GM19035 (cell line): ENCODE measurements around the gene B3GLCT.

Experiments
- ATAC-seq: cut with Tn5 transposase; IDR thresholded peaks from one replicate; pipeline ENCODE4 v1.9.1; 2021; ENCODE audit not compliant: unreplicated experiment

Gene B3GLCT

GRCh38 chr13:31267126-31267784, 67.5 kb downstream of the B3GLCT start:
- no peak for ATAC-seq

- no peak for ATAC-seq
Measured at GRCh38 chr13:31274390-31274789, 74.6 kb downstream of the B3GLCT start.

DNA sequence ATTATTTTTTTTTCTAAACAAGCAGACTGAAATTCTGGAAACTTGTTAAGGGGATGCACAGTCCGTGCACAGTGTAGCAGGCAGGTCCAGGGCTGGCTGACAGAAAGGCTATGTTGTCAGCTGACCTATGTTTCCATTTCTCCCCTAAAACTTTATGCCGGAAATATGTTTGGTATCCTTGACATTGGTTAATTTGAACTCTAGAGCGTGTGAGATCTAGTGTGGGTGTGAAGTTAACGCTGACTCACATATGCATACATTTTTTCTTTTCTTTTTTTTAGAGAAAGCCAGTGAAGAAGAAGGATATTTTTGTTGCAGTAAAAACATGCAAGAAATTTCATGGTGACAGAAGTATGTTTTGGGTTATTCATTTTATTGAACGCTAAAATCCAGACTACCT, 76.6 kb downstream of the B3GLCT start:
- ATAC-seq: no peak

- no peak for ATAC-seq
Measured at GRCh38 chr13:31278869-31279268, 79.1 kb downstream of the B3GLCT start.

DNA sequence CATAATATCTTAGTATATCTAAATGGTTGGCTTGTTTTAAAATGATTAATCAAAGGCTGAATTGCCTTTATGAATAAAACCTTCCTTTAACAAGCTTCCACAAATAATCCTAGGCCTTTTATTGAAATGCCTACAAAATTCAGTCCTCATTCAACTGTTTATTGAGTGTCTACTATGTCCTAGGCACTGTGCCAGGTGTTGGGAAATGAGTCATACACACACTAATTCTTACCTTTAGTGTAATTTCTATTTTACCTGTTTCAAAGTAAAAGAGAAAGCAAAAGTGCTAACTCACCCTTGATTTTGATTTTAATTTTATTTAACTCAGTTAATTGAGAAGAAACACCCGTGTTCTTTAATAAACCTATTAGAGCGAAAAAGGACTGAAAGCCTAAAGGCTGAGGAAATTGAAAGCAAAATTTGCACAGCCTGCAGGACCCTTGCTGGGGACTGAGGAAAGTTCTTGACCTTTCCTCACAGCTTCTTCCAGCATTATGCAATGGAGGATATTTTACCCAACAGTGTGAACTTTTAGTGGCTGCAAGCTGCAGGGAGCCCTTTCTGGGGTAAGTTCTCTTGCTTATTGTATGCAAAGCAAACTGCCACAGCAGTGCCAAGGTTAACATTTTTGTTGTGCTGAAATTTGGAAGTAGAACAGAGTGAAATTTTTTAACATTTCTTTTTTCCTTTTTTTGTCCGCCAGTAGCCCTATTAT, 83.1 kb downstream of the B3GLCT start:
- ATAC-seq: no peak

- no peak for ATAC-seq
Measured at GRCh38 chr13:31286930-31287329, 87.2 kb downstream of the B3GLCT start.

DNA sequence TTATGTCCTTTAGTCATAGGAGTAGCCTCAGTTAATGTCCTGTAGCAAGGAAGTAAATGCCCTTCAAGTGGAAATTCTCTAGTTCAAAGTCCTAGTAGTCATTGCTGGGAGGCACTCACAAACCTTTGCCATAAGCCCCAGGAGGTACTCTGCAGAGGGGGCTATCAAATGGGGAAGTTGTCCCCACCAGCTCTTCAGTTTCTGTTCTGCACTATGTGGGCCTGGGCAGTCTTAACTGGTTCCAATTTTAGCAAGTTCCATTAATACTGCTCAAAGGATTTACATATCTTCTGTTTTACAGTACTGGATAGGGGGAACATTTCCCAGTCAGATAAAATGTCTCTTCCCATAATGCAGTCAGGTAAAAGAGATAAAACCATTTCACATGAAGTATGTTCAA, 101.3 kb downstream of the B3GLCT start:
- no peak for ATAC-seq

DNA sequence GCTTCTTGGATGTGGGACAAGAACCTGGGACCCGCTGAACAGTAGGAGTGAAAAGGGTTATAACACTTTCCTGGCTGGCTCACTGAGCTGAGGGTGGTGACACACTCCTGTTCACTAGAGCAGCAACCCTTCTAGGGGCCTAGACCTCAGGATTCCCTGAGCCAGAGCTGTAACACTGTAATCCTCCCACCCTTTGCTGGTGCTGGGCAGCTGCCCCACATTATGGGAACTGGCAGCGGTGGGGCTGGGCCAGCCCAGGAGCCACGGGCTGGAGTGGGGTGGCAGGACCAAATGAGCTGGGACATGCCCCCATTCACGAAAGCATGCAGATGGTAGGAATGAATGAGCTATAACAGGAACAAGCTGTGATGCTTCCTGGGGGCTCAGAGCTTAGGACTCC, 110.6 kb downstream of the B3GLCT start:
- ATAC-seq: no peak

DNA sequence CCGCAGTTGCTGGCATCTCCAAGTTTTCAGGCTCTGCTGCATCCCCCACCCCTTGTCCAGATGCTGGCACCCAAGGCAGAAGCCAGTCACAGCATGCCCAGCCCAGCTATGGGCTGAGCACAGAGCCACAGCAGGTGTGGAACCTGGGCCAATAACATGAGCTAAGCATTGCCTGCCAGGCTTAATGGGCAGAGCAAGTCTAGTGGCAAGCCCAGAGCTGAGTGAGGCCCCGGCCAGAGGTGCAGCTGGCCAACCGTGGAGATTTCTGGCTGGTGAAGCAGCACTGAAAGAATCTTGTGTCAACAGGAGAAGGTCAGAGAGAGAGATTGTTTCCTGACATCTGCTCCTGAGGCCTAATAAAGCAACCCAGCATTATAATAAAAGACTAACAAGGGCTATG, 111.0 kb downstream of the B3GLCT start:
- no peak for ATAC-seq

DNA sequence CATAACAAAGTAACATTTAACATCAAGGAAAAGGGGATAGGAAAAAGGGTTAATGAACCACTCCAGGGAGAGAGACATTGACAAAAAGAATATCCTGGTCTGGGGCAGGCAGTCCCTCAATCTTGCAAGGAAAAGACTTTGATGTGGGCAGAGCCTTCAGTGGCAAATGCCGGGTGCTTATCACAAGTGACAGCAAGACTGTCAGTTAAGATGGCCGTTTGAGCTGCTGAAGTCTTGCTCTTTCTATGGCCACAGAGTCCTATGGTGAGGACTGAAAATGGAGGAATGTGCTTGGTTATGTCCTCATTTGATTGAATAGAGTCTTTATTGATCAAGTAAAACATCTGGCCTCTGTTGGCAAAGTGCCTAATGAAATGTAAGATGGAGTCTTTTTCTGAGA, 112.1 kb downstream of the B3GLCT start:
- ATAC-seq: no peak

GRCh38 chr13:31314961-31315360, 115.2 kb downstream of the B3GLCT start:
- no peak for ATAC-seq

GRCh38 chr13:31320946-31321345, 121.2 kb downstream of the B3GLCT start:
- ATAC-seq: no peak

- ATAC-seq: no peak
Measured at GRCh38 chr13:31321457-31321856, 121.7 kb downstream of the B3GLCT start.

DNA sequence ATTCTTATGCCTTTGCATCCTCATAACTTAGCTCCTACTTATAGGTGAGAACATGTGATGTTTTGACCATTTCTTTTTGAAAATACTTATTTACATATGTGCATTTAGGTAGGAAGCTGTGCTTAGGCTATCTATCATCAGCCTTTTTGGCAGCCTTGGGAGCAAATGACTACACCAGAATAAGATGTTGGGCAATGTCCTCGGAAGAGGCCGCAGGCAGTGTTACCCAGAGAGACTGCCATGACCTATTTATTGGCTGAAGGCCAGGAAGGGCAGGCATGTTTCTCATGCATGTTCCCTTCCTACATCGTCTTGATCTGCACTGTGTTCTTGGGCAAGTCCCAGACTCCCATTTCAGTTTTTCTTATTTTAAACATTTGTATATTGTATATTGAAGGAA, 122.3 kb downstream of the B3GLCT start:
- no peak for ATAC-seq

GRCh38 chr13:31322702-31323405, 123.1 kb downstream of the B3GLCT start:
- no peak for ATAC-seq

DNA sequence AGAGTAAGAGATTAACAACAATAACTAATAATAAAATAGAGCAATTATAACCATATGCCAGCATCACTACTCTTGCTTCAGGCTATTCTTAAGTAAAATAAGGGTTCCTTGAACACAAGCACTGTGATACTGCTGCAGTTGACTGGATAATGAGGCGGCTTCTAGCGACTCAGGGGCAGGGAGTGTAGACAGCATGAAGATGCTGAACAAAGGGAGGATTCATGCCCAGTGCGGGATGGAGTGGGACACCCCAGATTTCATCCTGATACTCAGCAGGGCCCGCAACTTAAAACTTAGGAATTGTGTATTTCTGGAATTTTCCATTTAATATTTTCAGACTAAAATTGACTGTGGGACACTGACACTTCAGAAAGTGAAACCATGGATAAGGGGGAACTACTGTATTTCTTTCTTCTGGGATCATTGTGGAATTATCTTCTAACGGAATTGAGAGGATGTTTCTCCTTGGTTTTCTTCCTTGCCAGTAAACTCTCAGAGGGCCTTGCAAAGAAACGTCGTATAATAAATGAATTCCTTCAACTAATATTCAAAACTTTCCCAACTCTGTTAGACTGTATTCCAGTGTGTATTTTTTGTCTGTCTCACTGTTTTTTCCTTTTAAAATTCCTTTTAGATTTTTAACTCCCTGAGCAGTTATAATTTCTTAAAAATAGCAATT, 127.5 kb downstream of the B3GLCT start:
- no peak for ATAC-seq

- ATAC-seq: no peak
Measured at GRCh38 chr13:31328549-31329235, 128.9 kb downstream of the B3GLCT start.

- ATAC-seq: no peak
Measured at GRCh38 chr13:31330236-31330635, 130.5 kb downstream of the B3GLCT start.

DNA sequence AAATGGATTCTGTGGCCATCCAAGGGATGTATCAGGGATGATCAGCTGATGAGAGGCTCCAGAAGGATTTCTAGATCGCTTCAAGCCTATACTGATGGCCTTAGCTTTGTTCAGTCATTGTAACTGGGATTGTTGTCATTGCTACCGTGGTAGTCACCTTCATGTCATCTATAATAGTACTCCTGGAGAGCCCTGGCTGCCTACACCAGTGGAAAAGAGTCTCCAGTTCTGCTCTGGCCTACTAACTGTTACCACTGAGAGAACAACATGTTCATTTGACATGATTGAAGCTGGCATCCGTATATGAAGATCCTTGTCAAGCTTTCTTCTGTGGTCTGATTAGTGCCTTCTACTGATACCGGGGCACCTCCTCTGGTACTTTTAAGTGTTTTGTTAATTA, 131.3 kb downstream of the B3GLCT start:
- ATAC-seq: no peak

DNA sequence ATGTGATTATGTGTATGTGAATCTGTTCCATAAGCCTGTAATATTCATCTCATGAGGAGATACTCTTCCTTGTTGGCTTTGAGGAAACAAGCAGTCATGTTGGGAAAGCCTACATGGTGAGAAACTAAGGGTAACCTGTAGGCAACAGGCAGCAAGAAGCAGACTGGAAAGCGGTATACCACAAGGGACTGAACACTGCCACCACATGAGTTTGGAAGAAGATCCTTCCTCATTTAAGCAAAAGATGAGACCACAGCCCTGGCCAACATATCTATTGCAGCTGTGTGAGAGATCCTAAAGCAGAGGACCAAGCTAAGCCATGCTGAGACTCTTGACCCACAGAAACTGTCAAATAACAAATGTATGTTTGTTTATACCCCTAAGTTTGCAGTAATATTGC, 134.8 kb downstream of the B3GLCT start:
- ATAC-seq: no peak

GRCh38 chr13:31334994-31335557, 135.3 kb downstream of the B3GLCT start:
- no peak for ATAC-seq
